Posterior vena cava (tissue), 2 donors: ENCODE data around the gene LAMA4. TPM values are rescaled to one million over a fixed set of nuclear protein-coding genes. Genes with fewer than 3 reads are reported as not detected.
A peak's percentile ranks its signal among the peaks of the same experiment; 100 is the strongest.

Experiments
- DNase-seq: peaks from one replicate; pipeline ENCODE4 v3.0.0-alpha.2; 2020; ENCODE audit warnings: low spot score
- intact Hi-C, 2 donors: fragments of 100-400 bp; cut with DNase I; formaldehyde crosslinking; loops; one replicate each; pipeline versions ENCODE4 v1.14.1 to v1.14.2; 2022 to 2023
- total RNA-seq, 2 donors: library from RNA; stranded (reverse); fragmentation: NEBNext Ultra II Directional; extraction: Animal tissue kit (Norgen Biotek cat#: 25700); gene quantifications; one replicate each; pipeline ENCODE4 v1.2.1, GENCODE V29; 2021
- donor health status: DM: yes; HTN: yes; CAD: no.
- donor health status: DM: yes; HTN: yes; CAD: no.

LAMA4 gene
- total RNA-seq, 2 donors from 2014 or later = 189 to 248 TPM

DNA sequence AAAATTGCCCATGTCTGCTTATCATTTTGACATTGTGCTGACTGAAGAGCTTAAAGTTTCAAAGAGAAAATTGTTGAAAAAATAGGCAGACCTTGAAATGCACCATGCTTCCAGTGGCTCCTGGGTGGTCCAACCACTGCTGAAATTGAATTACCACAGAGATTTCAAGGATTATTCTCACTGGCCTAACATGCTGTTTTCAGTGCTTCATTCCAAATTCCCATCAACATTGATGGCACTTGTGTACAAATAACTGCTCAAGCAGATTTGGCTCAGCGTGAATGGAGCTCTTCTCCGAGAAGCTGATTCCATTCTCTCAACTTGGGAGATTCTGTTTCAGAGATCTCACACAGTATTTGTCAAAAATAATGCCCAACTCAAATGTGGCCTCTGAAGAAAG is 75.5 kb downstream of the LAMA4 start:
- intact Hi-C loops = no loop called here
- DNase-seq = no peak

DNA sequence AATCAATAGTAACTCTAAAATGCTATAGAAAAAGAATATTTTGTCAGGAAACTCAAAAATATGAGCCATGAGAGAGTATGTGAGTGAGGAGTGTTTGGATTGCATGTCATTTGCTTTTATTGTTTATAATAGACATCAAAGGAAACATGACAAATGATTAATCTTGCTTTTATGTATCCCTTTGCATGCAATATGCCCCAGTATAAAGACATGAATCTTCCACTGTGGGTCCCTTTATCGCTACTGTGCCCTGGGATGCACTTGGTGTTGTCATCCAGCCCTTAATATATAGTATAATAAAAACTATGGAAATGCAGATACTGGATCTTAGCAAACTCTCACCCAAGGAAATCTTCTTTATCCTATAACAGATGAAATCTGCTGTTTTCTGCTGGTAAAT is 77.3 kb downstream of the LAMA4 start:
- intact Hi-C loops = no loop called here
- DNase-seq = no peak

DNA sequence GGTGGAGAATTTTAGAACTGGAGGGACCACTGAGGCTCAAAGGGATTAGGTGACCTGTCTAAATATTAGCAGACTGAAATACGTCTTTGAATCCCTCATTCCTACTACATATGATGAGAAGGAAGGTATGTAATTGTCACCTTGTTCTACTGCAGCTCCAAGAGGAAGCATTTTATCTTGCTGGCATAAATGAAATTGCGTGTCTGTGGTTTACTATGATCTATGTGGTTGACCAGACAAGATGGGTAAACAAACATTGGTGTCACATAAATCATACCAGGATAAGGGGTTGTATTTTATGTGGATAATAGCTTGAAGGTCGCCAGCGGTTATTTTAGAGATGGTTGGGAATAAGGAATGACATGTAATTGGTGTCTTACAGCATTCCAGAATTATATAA is 78.2 kb downstream of the LAMA4 start:
- intact Hi-C loops = no loop called here

DNA sequence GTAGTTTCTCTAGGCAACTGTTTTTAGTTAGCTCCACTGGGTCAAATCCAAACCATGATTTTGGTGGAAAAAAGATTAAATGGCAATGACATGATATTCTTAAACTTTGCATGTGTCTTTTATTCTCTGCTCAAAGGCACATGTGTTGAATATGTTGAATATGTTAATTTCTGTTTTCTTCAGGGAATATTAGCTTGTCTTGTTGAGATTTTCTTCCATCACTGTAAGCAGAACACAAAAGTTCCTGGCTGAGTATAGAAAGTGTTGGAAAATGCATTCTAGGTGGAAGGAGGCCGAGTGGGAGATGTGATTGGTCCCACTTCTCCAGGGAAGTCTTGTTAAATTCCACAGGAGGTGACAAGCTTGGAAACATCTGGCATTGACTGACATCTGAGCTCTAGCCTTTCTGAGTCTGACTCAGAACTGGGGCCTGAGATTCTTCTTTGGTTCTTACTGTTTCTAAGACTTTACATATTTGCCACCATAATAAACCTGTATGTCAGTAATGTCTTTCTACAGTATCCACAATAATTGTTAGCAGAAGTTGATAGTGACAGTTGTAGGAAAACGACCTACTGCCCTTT is 81.1 kb downstream of the LAMA4 start:
- intact Hi-C loops = loop anchor here in 1 of 2 donors (5.0 kb wide), 1 partner anchor 666 kb away; no protein-coding TSS in a partner anchor
- no peak for DNase-seq

More for the DNA sequence above, 78.2 kb downstream of the LAMA4 start:
- DNase-seq = no peak

DNA sequence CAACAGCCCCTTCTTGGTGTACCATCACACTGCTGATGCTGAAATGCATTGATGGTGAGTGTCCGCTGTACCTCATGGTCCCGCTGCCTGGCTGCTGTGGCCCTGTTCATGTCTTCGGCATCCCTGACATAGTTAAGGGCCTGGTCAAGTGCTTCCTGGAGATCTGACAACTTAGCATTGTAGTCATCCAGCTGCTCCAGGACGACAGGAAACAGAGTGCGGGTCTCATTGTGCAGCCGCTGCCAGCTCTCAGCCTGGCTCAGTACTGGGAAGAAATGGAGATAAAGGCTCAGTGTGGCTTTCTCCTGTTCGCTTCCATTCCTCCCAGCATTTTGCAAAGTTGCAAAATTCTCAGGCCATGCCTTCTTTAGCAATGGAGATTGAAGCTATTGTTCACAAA is 81.8 kb downstream of the LAMA4 start:
- DNase-seq = no peak
- intact Hi-C loops = loop anchor here in 1 of 2 donors (5.0 kb wide), 1 partner anchor 665 kb away; no protein-coding TSS in a partner anchor

DNA sequence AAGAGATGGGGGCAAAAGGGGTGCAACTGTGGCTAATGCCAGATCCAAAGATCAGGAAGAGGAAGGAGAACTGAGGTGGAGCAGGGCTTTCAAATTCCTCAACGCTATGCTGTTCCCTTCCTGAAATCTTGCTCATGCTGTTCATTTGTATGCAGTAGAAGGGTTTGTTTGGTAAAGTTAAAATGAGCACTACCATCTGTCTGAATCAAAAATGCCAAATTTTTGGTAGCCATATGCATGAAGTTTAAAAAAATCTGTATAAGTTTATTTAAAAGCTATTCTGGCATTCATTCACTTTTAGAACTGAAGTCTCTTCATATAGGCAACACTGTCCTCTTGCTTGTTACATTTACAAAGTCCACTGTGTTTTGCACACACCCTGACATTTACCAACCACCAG is 84.8 kb downstream of the LAMA4 start:
- intact Hi-C loops = no loop called here
- DNase-seq = no peak

DNA sequence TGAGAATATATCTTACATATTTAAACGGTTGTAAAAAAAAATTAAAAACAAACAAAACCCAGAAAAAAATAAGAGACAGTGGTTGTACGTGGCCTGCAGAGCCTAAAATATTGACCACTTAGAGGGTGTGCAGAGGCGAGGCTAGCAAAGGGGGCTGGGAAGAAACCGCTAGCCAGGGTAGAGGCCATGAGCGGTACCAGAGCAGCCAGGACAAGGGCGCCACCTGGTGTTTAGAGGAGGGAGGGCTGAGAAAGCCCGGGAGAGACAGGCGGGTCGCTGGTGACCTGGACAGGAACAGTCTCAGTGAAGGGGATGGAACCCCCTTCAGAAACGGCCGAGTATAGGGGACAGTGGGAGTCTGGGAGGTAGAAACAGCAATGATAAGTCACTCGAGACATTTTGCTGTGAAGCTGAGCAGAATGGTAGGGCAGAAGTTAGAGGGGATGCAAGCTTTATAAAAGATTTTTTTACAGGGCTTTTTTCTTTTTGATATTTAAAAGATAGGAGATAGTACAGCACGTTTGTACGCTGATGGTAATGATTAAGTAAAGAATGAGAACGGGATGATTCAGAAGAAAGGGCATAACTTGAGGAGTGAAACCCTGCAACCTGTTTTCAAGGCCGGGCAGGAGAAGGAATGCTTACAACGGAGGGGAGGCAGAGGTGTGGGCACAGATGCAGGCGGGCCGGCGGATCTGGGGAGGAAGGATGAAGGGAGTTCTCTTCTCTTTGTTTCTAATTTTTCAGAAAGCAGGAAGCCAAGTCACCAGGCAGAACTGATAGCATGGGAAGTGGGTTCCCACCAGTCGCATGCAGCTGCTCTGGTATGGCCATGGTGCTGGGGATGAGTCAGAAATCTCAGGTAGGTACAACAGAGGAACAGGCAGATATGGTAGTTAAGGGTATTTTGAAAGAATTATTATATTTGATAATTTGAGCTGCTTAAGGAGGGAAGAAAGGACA is 90.8 kb downstream of the LAMA4 start:
- DNase-seq = peak; percentile 88
- intact Hi-C loops = no loop called here

DNA sequence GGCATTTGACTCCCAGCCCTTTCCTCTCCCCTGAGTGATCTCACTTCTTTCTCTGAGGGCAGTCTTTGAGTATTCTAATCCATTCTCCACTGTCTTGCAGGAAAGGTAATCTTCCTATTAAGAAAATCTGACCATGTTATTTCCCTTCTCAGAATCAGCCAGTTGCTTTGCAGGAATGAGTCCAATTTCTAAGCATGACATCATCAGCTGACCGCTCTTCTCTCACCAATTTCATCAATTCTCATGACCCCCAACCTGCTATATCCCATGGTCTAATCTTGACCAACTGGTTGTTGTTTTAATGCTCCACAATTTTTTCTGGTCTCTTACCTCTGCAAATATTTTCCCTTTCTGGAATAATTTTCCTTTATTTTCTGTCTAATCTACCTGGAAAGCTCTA is 93.6 kb downstream of the LAMA4 start:
- intact Hi-C loops = no loop called here
- DNase-seq = no peak

DNA sequence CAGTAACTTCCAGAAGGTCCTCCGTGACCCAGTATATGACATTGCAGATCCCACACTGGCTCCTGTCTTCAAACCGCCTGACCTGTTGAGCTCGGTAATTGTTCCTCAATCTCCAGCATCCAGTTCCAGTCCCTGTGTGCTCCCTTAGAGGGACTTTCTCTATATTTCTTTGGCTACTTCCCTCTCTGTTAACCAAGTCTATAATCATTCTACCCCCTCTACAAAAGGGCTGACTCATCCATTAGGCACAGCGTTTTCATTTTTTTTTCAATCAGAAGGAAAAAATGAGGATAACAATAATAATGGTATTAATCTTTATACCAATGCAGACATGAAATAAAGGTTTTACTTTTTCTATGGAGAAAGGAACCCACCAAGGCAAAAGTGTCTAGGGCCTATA is 97.7 kb downstream of the LAMA4 start:
- no peak for DNase-seq
- intact Hi-C loops = no loop called here

DNA sequence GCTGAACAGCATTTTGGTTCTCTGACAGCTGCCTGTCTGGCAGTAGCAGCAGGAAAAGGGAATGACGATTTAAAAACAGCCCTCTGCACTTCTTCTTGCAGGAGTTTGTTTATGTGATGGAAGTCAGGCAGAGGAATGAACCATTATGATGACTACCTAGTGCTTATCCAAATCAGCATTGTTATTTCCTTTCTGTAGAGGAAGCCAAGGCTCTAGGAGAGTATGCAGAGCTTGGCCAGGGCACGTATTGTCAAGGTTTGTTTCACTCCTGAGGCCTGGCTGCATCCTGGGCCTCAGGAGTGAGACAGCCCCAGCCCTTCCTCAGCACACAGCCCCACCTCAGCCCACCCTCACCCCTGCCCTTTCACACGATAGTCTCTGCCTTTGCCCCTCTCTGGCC is 98.5 kb downstream of the LAMA4 start:
- no peak for DNase-seq
- intact Hi-C loops = no loop called here

DNA sequence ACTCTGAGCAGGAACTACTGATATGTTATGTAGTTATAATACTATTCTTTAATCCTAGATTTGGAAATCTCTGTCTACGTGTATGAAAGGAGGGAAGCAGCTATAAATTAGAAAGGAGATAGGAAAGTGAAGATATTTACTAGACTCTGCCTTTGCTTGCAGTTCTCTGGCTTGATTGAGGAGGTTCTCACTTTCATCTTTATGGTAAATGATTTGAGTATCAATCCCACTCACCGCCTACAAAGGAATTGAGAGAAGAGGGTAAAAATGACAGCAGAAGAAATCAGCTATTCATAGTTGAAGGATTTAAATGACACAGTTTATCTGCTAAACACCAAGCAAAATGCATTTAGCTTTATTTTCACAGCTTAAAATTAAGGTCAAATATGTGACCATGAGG is 99.7 kb downstream of the LAMA4 start:
- intact Hi-C loops = no loop called here
- no peak for DNase-seq

DNA sequence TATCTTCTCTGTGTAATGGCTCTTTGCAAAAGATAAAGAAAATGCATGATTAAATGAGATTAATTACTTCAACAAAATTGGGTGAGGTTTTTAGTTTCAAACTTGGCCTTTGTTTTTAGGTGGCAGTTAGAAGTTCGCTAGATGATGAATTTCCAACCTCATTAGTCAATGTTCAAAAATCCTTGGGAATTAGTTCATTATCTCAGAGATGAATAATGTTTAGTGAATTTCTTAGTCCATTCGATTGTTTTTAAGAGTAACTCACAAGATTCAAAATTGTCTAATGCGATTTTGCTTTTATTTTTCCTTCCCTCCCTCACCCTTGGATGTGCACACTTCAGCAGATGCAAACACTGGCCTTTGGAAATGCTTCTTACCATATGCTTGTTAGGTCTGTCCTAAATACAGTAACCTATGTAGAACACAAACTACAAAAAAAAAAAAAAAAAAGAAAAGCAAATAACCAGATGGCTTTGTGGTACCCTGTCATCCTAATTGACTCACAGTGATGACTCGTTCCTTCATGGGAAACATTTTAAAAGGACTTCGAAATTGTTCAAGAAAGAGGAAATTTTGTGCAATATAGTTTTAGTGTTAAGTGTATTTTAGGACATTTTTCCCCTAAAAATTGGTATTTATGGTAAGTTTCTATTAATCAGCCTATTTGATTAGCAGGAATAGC is 100.3 kb downstream of the LAMA4 start:
- no peak for DNase-seq
- intact Hi-C loops = no loop called here

DNA sequence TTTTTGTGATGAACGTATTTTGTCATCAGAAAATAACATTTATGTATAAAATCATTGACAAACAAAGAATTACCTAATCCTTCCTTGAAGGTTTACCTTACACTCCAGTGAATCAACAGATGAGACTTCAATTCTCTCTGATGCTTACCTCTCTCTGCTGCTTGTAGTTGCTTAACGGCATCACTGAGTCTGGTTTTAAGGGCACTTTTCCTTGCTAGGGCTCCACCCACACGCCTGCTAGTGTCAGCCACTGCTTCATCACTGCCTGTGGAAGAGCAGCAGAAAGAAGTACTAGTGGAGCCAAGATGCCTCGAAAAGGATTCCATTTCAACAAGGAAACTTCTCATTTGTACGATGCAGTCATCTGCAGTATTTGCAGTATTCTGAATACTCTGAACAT is 104.0 kb downstream of the LAMA4 start:
- intact Hi-C loops = no loop called here
- no peak for DNase-seq

DNA sequence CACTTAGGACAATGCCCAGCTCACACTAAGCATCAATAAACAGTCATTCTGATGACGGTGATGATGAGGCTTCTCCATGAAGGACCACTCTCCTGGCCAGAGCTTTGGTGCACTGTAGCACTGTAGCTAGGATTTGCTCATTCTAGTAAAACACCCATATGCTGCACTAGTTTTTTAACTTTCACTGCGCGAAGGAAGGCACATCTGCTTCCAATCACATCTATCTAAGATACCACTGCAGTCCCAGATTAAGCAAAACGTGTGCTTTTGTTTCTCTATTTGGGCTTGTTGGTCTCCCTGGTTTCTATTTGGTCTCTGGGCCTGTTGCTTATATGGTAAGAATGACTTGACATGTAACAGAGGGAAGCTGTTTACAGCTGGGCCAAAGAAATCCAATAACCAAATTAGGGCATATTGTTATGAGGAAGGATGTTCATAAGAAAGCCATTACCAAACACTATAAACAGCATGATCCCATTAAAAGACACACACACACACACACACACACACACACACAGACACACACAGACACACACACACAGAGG is 104.6 kb downstream of the LAMA4 start:
- intact Hi-C loops = no loop called here
- no peak for DNase-seq

DNA sequence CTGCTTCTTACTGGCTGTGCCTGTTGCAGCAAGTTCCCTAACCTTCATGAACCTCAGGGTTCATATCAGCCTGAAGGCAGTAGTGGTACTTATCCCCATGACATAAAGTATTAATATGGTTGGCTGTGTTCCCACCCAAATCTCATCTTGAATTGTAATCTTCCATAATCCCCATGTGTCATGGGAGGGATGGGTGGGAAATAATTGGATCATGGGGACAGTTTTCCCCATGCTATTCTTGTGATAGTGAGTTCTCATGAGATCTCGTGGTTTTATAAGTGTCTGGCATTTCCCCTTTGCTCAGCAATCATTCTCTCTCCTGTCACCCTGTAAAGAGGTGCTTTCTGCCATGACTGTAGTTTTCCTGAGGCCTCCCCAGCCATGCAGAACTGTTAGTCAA is 105.1 kb downstream of the LAMA4 start:
- no peak for DNase-seq
- intact Hi-C loops = no loop called here

DNA sequence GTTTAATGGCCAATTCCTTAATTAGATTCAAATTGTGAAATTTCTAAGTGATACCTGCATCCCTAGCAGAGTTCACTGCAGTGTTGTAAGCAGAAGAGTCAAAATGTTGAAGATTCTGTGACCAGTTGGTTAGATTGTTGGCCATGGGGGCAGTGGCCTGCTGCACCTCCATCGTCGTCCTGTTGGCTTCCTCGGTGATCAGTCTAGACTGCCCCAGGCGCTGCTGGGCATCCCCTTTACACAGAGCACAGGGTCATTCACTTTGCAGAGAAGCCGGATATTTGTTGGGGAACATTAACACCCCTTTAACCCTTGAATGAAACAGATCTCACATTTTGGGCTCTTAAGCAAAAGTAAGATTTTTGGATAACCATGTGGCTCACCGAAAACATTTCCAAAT is 106.3 kb downstream of the LAMA4 start:
- no peak for DNase-seq
- intact Hi-C loops = no loop called here

DNA sequence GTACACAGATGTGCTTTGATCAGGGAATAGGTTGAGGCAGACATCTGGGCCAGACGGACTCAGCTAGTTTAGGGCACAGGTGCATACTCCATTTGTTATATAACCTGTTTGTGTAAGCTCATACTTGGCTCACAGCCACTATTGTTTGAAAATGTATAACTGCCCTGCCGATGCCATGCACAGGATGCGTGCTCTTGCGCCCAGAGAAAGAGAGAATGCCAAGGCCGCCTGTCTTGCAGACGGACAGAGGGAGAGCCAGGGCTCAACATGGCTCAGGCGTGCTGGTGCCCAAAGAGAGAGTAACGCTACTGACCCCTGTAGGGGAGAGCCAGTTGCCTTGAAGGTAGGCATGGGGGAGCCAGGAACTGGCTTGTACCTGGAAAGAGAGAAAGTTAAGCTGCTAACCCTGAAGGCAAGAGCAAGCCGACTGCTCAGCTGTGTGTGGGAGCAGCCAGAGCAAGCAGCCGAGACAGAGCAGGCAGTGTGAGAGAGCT is 109.2 kb downstream of the LAMA4 start:
- DNase-seq = no peak

DNA sequence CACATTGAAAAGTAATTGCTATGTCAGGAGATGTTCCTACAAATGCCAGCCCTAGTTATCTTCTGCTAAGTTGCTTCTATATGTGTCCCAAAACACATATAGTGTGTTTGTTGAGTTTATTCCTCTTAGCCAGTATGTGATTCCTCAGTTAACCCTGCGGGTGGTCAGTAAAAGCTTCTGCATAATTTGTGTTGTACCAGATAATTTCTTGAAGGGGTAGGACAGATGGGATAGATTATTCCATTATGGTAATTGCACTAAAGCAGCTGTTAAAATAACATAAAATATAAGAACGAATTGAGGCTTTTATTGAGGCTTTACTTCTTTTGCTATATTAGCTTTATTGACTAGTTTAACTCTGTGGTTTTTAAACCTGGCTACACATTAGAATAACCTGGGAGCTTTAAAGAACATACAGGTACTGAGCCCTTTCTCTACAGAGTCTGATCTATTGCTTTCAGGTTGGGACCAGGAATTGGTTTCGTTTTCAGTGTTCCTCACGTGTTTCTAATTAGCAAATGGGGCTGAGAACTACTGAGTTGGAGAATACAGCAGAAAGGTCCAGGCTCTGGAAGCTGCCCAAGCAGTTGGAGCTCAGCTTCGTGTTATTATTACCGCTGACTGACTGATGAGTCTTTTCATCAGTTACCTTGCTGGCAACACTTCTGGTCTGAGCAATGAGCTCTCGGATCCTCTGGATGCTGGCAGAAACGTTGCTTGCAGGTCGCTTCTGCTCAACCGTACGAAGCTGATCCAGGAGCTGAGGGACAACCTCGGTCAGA is 110.0 kb downstream of the LAMA4 start:
- intact Hi-C loops = no loop called here
- no peak for DNase-seq

More for the DNA sequence above, 109.2 kb downstream of the LAMA4 start:
- intact Hi-C loops = no loop called here

DNA sequence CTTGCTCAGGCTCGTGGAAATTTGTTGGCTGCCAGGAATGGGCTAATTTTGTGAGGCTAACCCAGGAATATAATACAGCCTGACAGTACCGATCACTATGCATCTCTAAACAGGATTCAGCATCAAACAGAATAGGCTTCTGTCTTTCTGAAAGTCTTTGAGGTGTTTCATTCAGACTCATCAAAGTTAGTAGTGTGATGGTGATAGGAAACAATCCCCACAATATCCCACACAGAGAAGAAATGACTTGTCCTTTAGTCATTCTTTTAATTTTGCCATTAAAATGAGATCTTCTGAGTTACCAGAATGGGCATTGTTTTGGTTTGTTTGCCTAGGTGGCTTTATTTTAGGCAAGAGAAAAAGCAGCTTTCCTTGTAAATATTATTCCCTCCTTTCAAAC is 112.7 kb downstream of the LAMA4 start:
- intact Hi-C loops = no loop called here
- no peak for DNase-seq
